GM21528 (cell line): ENCODE results near the gene AKT2.

Source experiments
- ATAC-seq: cut with Tn5 transposase; IDR thresholded peaks from one replicate; pipeline ENCODE4 v1.9.1; 2021; ENCODE audit warnings: mild to moderate bottlenecking, moderate library complexity; ENCODE audit not compliant: unreplicated experiment, low FRiP score

AKT2 gene

GRCh38 chr19:40274585-40275544 is 10.3 kb downstream of the AKT2 start:
- no peak for ATAC-seq

DNA sequence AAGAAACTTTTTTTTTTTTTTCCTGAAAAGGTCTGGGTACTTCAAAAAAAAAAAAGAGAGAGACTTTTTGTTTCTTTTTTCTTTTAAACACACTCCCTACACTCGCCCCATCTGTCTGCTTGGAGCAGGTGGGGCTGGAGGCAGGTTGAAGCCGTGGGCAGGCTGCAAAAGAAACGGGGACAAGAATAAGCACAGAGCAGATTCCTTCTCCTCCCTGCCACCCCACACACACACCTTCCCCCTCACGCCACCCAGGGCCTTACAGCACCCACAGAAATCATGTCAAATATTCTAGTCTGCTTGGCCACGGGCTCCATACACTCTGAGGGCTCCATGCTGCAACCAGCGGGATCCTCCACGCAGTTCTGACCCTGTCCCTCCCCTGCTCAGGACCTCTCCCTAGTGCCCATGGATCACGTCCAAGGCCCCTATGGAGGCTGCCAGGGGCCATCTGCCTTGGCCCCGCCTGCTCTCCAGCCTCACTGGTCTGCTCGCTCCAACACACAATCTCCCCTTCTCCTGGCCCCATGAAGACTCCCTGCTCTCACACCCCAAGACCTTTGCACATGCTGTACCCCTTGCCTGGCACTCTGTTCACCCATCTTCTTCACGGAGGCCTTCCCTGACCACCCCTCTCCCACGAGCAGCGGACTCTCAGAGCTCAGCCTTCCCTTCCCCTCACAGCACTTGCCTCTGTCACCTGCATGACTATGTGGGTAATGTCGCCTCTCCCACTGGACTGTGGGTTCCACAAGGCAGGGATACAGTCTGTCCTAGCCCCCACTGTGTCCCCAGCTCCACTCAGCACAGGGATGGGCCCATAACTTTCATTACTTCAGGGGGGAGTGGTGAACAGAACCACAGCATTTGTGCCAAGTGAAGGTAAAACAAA is 11.4 kb downstream of the AKT2 start:
- ATAC-seq = no peak

- no peak for ATAC-seq
Measured at GRCh38 chr19:40272261-40272660, 12.9 kb downstream of the AKT2 start.

DNA sequence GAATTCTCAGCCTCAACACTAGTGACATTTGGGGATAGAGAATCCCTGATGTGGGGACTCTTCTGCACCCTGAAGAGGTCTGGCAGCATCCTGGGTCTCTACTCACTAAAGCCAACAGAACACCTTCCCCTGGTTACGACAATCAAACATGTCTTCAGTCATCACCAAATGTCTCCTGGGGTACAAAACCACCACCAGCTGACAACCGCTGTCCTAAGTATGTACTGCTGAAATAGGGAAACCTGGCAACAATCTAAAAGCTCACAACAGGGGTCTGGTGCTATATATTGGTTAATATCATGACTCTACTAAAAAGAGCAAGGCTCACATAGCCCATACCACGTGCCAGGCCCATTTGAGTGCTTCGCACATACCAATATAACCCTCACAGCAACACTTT is 13.4 kb downstream of the AKT2 start:
- no peak for ATAC-seq

DNA sequence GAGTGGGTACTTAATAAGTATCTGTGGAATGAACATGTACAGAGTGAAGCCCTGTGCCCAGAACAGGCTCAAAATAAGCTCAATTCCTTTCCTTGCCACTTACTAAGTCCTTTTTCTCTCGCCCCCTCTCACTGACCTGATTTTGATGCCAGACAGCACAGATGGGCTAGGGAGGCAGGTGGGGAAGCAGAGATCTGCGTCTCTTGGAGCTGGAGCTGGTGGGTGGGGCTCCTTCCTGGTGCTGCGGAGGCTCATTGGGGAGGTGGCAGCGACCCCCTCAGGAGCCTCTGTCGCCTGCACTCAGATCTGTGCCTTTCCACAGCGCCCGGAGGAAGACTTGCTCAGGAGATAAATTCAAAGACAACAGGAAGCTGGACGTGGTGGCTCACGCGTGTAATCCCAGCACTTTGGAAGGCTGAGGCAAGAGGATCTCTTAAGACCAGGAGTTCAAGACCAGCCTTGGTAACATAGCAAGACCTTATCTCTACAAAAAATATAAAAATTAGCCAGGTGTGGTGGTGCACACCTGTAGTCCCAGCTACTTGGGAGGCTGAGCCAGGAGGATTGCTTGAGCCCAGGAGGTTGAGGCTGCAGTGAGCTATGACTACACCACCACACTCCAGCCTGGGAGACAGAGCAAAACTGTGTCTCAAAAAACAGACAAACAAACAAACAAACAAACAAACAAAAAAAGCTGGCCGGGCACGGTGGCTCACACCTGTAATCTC is 14.6 kb downstream of the AKT2 start:
- ATAC-seq = no peak

DNA sequence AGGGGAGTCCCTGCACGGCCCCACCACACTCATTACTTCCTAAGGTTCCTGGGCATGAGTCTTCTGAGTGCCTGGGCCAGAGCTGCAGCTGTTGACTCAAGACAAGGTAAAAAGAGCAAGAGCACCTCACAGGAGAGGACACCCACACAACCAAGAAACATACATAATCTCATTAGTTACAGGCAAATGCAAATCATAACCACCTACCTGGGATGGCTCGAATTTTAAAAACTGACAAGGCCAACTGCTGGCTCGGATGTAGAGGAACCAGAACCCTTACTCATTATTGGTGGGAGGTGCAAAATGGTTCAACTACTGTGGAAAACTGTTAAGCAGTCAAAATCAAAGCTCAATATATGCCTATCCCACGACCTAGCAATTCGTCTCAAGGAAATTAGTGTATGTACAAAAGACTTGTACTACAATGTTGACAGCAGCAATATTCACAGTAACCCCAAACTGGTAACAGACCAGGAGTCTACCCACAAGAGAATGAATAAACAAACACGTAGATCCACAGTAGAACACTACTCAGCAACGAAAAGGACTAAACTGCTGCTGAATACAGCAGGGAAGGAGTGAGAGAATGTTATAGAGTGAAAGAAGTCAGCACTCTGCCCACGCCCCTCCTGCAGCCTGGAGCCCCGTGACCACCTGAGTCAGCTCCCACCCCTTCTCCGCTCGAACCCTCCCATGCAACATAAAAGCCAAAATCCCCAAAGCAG is 15.8 kb downstream of the AKT2 start:
- ATAC-seq = no peak

DNA sequence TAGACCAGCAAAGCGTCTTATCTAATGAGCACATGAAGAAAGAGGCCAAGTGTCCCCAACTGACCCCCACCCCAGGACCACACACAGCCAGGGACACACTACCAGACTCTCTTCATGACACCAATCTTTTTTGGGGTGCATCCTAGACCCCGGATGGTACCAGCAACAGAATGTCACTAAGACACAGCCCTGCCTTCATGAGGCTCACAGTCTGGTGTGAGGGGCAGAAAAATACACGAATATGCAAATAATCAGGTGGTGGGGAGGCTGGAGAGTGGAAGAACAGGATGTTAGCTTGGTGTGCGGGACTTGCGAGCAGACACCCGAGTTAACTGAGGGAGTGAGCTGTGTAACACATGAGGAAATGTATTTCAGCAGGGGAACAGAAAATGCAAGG is 17.5 kb downstream of the AKT2 start:
- ATAC-seq = no peak

GRCh38 chr19:40266912-40267600 is 18.1 kb downstream of the AKT2 start:
- no peak for ATAC-seq

DNA sequence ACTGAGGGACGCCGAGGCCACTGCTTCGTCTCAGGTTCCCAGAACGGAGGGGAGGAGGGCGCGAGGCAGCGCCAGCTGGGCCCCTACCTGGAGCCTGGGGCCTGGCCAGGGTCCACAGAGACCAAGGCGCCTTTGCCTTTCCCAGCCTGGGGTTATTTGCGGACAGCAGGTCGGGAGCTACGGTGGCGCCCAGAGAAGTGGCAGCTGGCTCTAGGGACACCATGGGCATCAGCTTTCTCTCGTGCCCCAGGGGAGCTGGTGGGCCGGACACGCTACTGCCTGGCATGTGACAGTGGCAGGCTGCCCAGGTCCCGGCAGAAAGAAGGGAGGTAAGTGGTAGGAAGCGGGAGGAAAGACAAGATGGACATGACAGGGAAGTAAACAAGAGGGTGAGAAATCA is 19.0 kb downstream of the AKT2 start:
- ATAC-seq = no peak

DNA sequence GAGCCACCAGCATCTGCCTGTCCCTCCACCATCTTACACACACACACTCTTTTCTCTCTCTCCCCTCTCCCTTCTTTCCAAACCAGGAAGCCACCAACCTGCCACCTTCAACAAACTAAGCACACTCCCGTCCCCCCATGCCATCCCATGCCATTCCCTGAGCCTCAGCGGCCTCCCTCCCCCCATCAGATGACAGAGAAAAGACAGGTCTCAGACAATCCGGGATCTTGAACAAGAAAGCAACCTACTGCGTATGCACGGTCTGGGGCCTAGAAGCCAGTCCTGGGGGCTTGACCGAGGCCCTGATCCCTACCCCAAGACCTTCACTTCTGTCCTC is 19.4 kb downstream of the AKT2 start:
- ATAC-seq = no peak

DNA sequence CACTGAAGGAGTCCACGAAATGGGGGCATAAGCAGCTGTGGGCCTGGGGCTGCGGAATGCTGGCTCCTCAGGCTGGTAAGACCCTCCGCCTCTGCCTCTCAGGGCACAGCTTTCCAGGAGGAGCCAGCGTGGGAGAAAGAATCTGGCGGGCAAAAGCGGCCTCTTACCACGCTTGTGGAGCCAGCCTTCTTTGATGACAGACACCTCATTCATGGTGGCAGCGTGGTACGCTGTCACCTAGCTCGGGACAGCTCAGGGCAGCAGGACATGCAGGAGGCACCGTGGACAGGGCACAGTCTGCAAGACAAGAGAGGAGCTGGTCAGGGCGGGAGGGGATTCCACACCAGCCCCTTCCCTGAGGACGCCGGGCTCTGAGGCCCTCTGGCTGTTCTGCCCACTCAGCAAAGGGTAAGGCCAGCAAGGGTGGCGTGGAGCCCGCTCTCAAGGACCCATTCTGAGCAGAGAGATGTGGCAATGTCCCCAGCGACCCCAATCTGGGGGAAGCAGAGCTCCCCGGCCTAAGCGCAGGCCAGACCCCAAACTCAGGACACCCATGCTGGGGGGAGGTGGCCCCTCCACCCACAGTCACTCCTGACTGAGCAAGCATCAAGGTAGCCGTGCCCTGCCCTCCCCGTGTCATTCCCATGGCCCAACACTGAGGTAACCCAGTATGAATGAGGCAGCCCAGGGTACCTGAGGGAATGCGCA is 19.9 kb downstream of the AKT2 start:
- ATAC-seq = no peak

DNA sequence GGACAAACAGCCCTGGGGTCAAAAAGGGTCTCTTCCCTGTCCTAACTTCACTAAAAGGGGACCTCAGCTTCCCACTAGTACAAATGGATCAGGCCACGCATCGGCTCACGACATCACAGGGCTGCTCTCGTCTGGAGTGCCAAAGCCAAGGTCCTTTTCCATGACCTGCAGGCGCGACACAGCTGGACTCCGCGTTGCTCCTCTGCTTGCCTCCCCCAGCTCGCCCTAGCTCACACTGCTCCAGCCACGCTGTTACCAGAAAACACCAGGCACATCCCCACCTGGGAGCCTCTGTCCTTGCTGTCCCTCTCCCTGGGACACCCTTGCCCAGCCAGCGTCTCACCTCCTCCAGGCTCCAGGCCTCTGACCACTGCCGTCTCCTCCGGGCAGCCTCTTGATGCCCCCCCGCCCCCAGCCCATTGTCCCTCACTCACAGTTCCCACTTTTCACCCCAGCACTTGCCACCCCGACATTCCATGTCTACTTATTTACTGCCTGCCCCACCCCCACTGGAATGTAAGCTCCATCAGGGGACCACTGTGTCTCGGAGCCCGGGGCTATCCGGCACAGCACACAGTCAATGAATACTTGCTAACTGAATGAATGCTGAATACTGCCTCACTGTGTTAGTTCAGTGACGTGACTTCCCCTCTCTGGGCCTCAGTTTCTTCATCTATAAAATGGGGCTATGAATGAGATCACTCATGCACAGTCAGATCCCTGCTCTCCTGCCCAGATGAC is 20.7 kb downstream of the AKT2 start:
- no peak for ATAC-seq

DNA sequence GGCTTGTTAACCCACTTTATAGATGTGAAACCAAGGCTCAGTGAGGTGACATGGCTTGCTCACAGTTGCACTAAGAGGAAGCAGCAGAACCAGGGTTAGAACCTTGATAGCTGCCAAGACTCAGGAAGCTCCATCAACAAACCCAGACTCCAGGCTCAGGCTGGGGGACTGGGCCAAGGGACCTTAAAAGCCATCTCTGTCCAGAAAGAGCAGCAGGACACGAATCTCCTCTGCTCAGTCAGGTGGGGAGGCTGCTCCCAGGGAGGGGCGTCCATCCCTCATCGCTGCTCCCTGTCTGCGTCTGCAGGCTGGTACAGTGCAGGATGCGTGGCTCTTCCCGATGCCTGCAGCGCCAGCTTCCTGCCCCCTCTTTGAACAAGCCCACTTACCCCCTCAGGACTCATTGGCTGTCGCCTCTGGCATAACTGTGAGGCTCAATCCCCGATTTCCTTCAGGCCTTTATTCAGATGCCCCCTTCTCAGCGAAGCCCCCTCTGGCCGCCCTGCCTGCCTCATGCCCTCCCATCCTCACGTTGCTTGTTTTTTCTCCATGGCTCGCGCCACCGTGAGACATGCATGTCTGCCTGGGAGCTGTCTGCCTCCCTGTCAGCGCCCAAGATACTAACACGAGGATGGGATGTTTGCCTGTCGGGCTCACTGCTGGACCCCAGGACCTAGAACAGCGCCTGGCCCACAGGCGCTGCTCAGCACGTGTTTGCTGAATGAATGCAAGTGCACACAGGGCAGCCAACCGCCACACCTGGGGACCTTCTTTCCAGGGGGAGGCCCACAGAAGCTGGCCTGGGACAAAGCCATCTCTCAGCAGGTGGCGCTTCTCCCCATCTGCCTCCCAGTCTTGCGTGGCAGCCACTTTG is 21.5 kb downstream of the AKT2 start:
- no peak for ATAC-seq

GRCh38 chr19:40262422-40262821 is 22.7 kb downstream of the AKT2 start:
- ATAC-seq = no peak

GRCh38 chr19:40261631-40262030 is 23.5 kb downstream of the AKT2 start:
- ATAC-seq = no peak

DNA sequence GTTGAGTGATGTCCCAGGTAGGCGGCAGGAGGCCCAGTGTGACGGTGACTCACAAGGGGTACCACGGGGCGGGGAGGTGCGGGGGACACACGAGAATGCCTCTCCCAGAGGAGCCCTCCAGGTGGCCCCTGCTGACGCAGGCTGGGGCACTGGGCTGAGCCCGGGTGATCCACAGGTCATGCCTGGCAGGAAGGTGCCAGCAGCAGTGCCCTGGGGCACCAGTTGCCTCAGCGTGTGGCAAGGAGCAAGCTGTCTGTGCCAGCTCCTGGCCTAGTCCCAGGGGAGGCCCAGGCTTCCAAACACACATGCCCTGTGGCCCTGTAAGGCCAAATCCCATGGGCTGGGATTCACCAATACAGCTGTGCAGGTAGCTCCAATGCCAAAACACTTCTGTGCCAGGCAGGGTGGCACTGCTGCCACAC is 28.0 kb downstream of the AKT2 start:
- ATAC-seq = no peak

GRCh38 chr19:40256512-40256911 is 28.6 kb downstream of the AKT2 start:
- ATAC-seq = no peak
